Naive B cell (primary cell): ENCODE measurements around the gene PRR15. TPM values are rescaled to one million over a fixed set of nuclear protein-coding genes. Genes with fewer than 3 reads are reported as not detected.

Source experiments
- polyA plus RNA-seq, 6 donors: library from polyadenylated mRNA; unstranded; fragments of 300-500 nt; fragmentation: Illumina TruSeq; gene quantifications; one replicate each; pipeline ENCODE4 v1.2.3, GENCODE V29; 2021; ENCODE audit warnings: low read depth in 6 of 6

PRR15 gene
- polyA plus RNA-seq, 6 donors from 2014 or later: not detected

Other genes starting within 250 kb of the PRR15 start
- under 1 TPM in 1 of 6 donors, not detected in 5; 0.16 TPM for gene WIPF3, start 242.7 kb downstream of the PRR15 start, polyA plus RNA-seq